Measurements from ENCODE around the gene CACUL1. TPM values are rescaled to one million over a fixed set of nuclear protein-coding genes. Genes with fewer than 3 reads are reported as not detected.

Gene CACUL1
- polyA plus RNA-seq, 1 experiment = 7.3 TPM

GRCh38 chr10:118742782-118743181 lies 12.0 kb downstream of the CACUL1 start:
- POLR2A ChIA-PET = no interaction called here
- no peaks in the 10 kb centered on the region for H3K27me3 ChIP-seq (ENCODE audit: control insufficient read depth, insufficient read depth, low read length)
- no peak for DNase-seq (ENCODE audit: low read depth)
- H3K4me3 ChIP-seq (ENCODE audit: low read depth, low read length) = no peak overlapping the region
- TF ChIP-seq CTCF (IDR thresholded peaks at IDR 0.05; ENCODE audit: insufficient read depth, low read depth, low read length) = no peak
- CTCF ChIA-PET = no interaction called here
- H3K36me3 ChIP-seq (ENCODE audit: control insufficient read depth, insufficient read depth, low read length) = peaks cover 2% of the 10 kb centered on the region; the same call in 1 of the 2 replicates

GRCh38 chr10:118742032-118742431 lies 12.7 kb downstream of the CACUL1 start:
- TF ChIP-seq CTCF (IDR thresholded peaks at IDR 0.05; ENCODE audit: insufficient read depth, low read depth, low read length) = no peak
- no peak for DNase-seq (ENCODE audit: low read depth)
- H3K27me3 ChIP-seq (ENCODE audit: control insufficient read depth, insufficient read depth, low read length) = no peaks in the 10 kb centered on the region
- H3K36me3 ChIP-seq (ENCODE audit: control insufficient read depth, insufficient read depth, low read length) = no peaks in the 10 kb centered on the region
- ChIA-PET POLR2A (no interaction called here), CTCF (no interaction called here)
- no peak overlapping the region for H3K4me3 ChIP-seq (ENCODE audit: low read depth, low read length)

- POLR2A ChIA-PET = no interaction called here
- Histone ChIP-seq H3K27me3 (ENCODE audit: control insufficient read depth, insufficient read depth, low read length) (no peaks in the 10 kb centered on the region), H3K36me3 (ENCODE audit: control insufficient read depth, insufficient read depth, low read length) (no peaks in the 10 kb centered on the region), H3K4me3 (ENCODE audit: low read depth, low read length) (no peak overlapping the region)
- no peak for TF ChIP-seq CTCF (IDR thresholded peaks at IDR 0.05; ENCODE audit: insufficient read depth, low read depth, low read length)
- no peak for DNase-seq (ENCODE audit: low read depth)
- CTCF ChIA-PET = interaction anchor here (0.7 kb wide), 1 partner anchor 158 kb away, joined by 3 read pairs; no protein-coding TSS in a partner anchor
Measured at GRCh38 chr10:118738406-118738805, 16.4 kb downstream of the CACUL1 start.

DNA sequence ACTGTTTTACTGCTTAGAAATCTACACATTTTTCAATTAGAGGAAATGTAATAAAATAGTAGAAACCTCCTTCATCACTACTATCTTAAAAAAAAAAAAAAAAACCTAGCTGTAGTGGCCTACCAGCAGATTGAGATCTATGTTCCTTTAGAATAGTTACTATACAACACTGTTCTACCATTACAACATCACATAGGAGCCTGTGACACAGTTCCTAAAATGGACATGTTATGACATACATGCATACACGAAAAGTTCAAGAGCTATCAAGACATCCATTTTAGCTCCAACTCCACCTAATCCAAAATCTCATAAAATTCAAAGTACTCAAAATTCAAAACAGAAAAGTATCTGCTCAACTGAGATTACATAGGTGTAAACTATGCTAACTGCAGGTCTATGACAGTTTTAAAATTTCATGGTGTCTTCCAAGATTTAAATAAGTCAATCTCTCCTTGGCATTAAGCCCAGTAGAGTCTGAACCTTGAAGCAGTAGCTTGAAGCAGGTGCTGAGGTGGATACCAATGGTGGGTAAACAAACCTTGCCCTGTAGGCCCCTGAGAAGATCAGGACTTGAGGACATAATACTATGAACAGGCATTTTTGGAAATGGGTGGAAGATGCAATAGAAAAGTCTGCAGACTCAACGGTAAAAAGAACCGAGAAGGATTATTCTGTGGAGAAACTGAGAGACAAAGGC lies 17.0 kb downstream of the CACUL1 start:
- TF ChIP-seq CTCF (IDR thresholded peaks at IDR 0.05; ENCODE audit: insufficient read depth, low read depth, low read length) = no peak
- Histone ChIP-seq H3K27me3 (ENCODE audit: control insufficient read depth, insufficient read depth, low read length) (no peaks in the 10 kb centered on the region), H3K4me3 (ENCODE audit: low read depth, low read length) (no peak overlapping the region), H3K36me3 (ENCODE audit: control insufficient read depth, insufficient read depth, low read length) (no peaks in the 10 kb centered on the region)
- no peak for DNase-seq (ENCODE audit: low read depth)
- ChIA-PET POLR2A (no interaction called here), CTCF (no interaction called here)

DNA sequence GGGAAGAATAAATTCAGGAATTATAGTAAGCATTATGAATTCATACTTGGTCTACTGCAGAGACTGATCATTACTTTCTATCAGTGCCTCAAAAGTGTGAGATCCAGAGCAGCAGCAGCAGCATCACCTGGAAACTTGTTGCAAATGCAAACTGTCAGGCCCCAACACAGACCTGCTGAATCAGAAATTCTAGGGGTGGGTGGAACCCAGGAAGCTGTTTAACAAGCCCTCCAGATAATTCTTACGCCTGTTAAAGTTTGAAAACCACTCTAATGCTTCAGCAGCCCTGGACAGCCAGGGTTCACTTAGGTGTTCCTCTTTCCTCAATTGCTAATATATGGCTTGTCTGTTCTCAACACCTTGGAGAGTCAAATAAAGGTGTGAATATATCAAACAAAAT lies 19.5 kb downstream of the CACUL1 start:
- Histone ChIP-seq H3K36me3 (ENCODE audit: control insufficient read depth, insufficient read depth, low read length) (no peaks in the 10 kb centered on the region), H3K4me3 (ENCODE audit: low read depth, low read length) (no peak overlapping the region), H3K27me3 (ENCODE audit: control insufficient read depth, insufficient read depth, low read length) (no peaks in the 10 kb centered on the region)
- ChIA-PET POLR2A (no interaction called here), CTCF (interaction anchor here (0.6 to 0.8 kb wide), 2 partner anchors 19 kb away, joined by 3 to 4 read pairs; partner anchors contain the start of gene CACUL1)
- no peak for TF ChIP-seq CTCF (IDR thresholded peaks at IDR 0.05; ENCODE audit: insufficient read depth, low read depth, low read length)
- DNase-seq (ENCODE audit: low read depth) = no peak
